Measurements from ENCODE around the gene EBLN1. TPM values are rescaled to one million over a fixed set of nuclear protein-coding genes. Genes with fewer than 3 reads are reported as not detected.

EBLN1 gene
- total RNA-seq, 1 experiment from 2014 or later = not detected

- Histone ChIP-seq H3K36me3 (ENCODE audit: control insufficient read depth, insufficient read depth, low read length) (no peaks in the 10 kb centered on the region), H3K27me3 (replicated peaks; ENCODE audit: control insufficient read depth, insufficient read depth, low read length) (no peaks in the 10 kb centered on the region), H3K9me3 (no peaks in the 10 kb centered on the region), H3K4me3 (ENCODE audit: low read depth, low read length) (no peak overlapping the region), H3K4me1 (peaks cover 9% of the 10 kb centered on the region; the same call in 1 of the 2 replicates)
- Mint-ChIP-seq H3K27ac (ENCODE audit: unreplicated experiment) (no peak overlapping the region), H3K9me3 (ENCODE audit: unreplicated experiment) (no peaks in the 10 kb centered on the region), H3K4me3 (ENCODE audit: unreplicated experiment) (no peak overlapping the region), H3K4me1 (ENCODE audit: low read depth, unreplicated experiment) (no peaks in the 10 kb centered on the region), H3K27me3 (ENCODE audit: insufficient read depth, unreplicated experiment) (peaks cover 8% of the 10 kb centered on the region), H3K36me3 (ENCODE audit: insufficient read depth, unreplicated experiment) (peaks cover 17% of the 10 kb centered on the region)
- BruUV-seq (replicated peaks) = no TSS peak
- ChIA-PET POLR2A (no interaction called here), CTCF (no interaction called here)
- intact Hi-C loops (cut with micrococcal nuclease; ENCODE audit: unreplicated experiment) = no loop called here
- TF ChIP-seq CTCF (IDR thresholded peaks at IDR 0.05; ENCODE audit: insufficient read depth in 1 of 2, low read depth in 1 of 2, low read length in 1 of 2, severe bottlenecking in 1 of 2, unreplicated experiment in 1 of 2) = no peak
- no peak for DNase-seq
Observed at GRCh38 chr10:22226599-22226998, 8.8 kb upstream of the EBLN1 start.

- Mint-ChIP-seq H3K4me1 (ENCODE audit: low read depth, unreplicated experiment) (no peaks in the 10 kb centered on the region), H3K9me3 (ENCODE audit: unreplicated experiment) (no peaks in the 10 kb centered on the region), H3K4me3 (ENCODE audit: unreplicated experiment) (no peak overlapping the region), H3K36me3 (ENCODE audit: insufficient read depth, unreplicated experiment) (no peaks in the 10 kb centered on the region), H3K27me3 (ENCODE audit: insufficient read depth, unreplicated experiment) (peaks cover 13% of the 10 kb centered on the region), H3K27ac (ENCODE audit: unreplicated experiment) (no peak overlapping the region)
- ChIA-PET CTCF (no interaction called here), POLR2A (no interaction called here)
- Histone ChIP-seq H3K4me3 (ENCODE audit: low read depth, low read length) (no peak overlapping the region), H3K9me3 (no peaks in the 10 kb centered on the region), H3K27me3 (replicated peaks; ENCODE audit: control insufficient read depth, insufficient read depth, low read length) (no peaks in the 10 kb centered on the region), H3K4me1 (no peaks in the 10 kb centered on the region), H3K36me3 (ENCODE audit: control insufficient read depth, insufficient read depth, low read length) (no peaks in the 10 kb centered on the region)
- intact Hi-C loops (cut with micrococcal nuclease; ENCODE audit: unreplicated experiment) = no loop called here
- no peak for DNase-seq
- no TSS peak for BruUV-seq (replicated peaks)
- no peak for TF ChIP-seq CTCF (IDR thresholded peaks at IDR 0.05; ENCODE audit: insufficient read depth in 1 of 2, low read depth in 1 of 2, low read length in 1 of 2, severe bottlenecking in 1 of 2, unreplicated experiment in 1 of 2)
Observed at GRCh38 chr10:22222236-22223190, 4.7 kb upstream of the EBLN1 start.

- Histone ChIP-seq H3K4me1 (no peaks in the 10 kb centered on the region), H3K9me3 (no peaks in the 10 kb centered on the region), H3K36me3 (ENCODE audit: control insufficient read depth, insufficient read depth, low read length) (no peaks in the 10 kb centered on the region), H3K27me3 (replicated peaks; ENCODE audit: control insufficient read depth, insufficient read depth, low read length) (no peaks in the 10 kb centered on the region), H3K4me3 (ENCODE audit: low read depth, low read length) (no peak overlapping the region)
- Mint-ChIP-seq H3K36me3 (ENCODE audit: insufficient read depth, unreplicated experiment) (no peaks in the 10 kb centered on the region), H3K4me3 (ENCODE audit: unreplicated experiment) (no peak overlapping the region), H3K4me1 (ENCODE audit: low read depth, unreplicated experiment) (no peaks in the 10 kb centered on the region), H3K9me3 (ENCODE audit: unreplicated experiment) (no peaks in the 10 kb centered on the region), H3K27ac (ENCODE audit: unreplicated experiment) (no peak overlapping the region), H3K27me3 (ENCODE audit: insufficient read depth, unreplicated experiment) (peaks cover 9% of the 10 kb centered on the region)
- intact Hi-C loops (cut with micrococcal nuclease; ENCODE audit: unreplicated experiment) = no loop called here
- POLR2A ChIA-PET = no interaction called here
- CTCF ChIA-PET = interaction anchor here (0.5 kb wide), 1 partner anchor 81 kb away, joined by 3 read pairs; no protein-coding TSS in a partner anchor
- DNase-seq = no peak
- no TSS peak for BruUV-seq (replicated peaks)
- no peak for TF ChIP-seq CTCF (IDR thresholded peaks at IDR 0.05; ENCODE audit: insufficient read depth in 1 of 2, low read depth in 1 of 2, low read length in 1 of 2, severe bottlenecking in 1 of 2, unreplicated experiment in 1 of 2)
Observed at GRCh38 chr10:22219308-22219707, 1.5 kb upstream of the EBLN1 start.

All from Caco-2 (cell line).